ENCODE measurements around the gene MACROD1.

MACROD1 gene

GRCh38 chr11:64161037-64161436 is 4.9 kb downstream of the MACROD1 start:
- TF ChIP-seq CTCF (IDR thresholded peaks at IDR 0.05; ENCODE audit: insufficient read depth, missing control alignments), result no peak
- DNase-seq (ENCODE audit: insufficient read length, low spot score), result no peak
- no peak for FAIRE-seq

- TF ChIP-seq CTCF (IDR thresholded peaks at IDR 0.05; ENCODE audit: insufficient read depth, missing control alignments), result no peak
- no peak for DNase-seq (ENCODE audit: insufficient read length, low spot score)
- FAIRE-seq, result no peak
Observed at GRCh38 chr11:64157631-64158394, 8.1 kb downstream of the MACROD1 start.

- FAIRE-seq, result no peak
- peak; percentile 20 for DNase-seq (ENCODE audit: insufficient read length, low spot score)
- no peak for TF ChIP-seq CTCF (IDR thresholded peaks at IDR 0.05; ENCODE audit: insufficient read depth, missing control alignments)
Observed at GRCh38 chr11:64156235-64157011, 9.5 kb downstream of the MACROD1 start.

- no peak for FAIRE-seq
- no peak for TF ChIP-seq CTCF (IDR thresholded peaks at IDR 0.05; ENCODE audit: insufficient read depth, missing control alignments)
- DNase-seq (ENCODE audit: insufficient read length, low spot score), result no peak
Observed at GRCh38 chr11:64153812-64154211, 12.1 kb downstream of the MACROD1 start.

- DNase-seq (ENCODE audit: insufficient read length, low spot score) (peak; percentile 94), FAIRE-seq (no peak)
- peak; percentile 84 for TF ChIP-seq CTCF (IDR thresholded peaks at IDR 0.05; ENCODE audit: insufficient read depth, missing control alignments)
Observed at GRCh38 chr11:64152841-64153691, 12.8 kb downstream of the MACROD1 start.

GRCh38 chr11:64151337-64151736 is 14.6 kb downstream of the MACROD1 start:
- FAIRE-seq, result no peak
- no peak for DNase-seq (ENCODE audit: insufficient read length, low spot score)
- no peak for TF ChIP-seq CTCF (IDR thresholded peaks at IDR 0.05; ENCODE audit: insufficient read depth, missing control alignments)
